Upper lobe of right lung (tissue), 1 donor: ENCODE data around the gene DROSHA. TPM values are rescaled to one million over a fixed set of nuclear protein-coding genes. Genes with fewer than 3 reads are reported as not detected.

Experiments
- ATAC-seq: fragments of 200-7000 bp; cut with Tn5 transposase; one replicate; pipeline ENCODE4 v1.9.1; 2020; ENCODE audit warnings: mild to moderate bottlenecking, moderate library complexity
- DNase-seq: peaks from one replicate; pipeline ENCODE4 v3.0.0-alpha.2; 2020
- H3K27ac ChIP-seq: fragments of 200-600 bp; one replicate; pipeline ENCODE4 v1.8.0; 2022
- H3K27me3 ChIP-seq: fragments of 200-600 bp; one replicate; pipeline ENCODE4 v1.8.0; 2022; ENCODE audit warnings: mild to moderate bottlenecking
- H3K36me3 ChIP-seq: fragments of 200-600 bp; one replicate; pipeline ENCODE4 v1.8.0; 2022
- H3K4me1 ChIP-seq: fragments of 200-600 bp; one replicate; pipeline ENCODE4 v1.8.0; 2022
- H3K4me3 ChIP-seq: fragments of 200-600 bp; one replicate; pipeline ENCODE4 v1.8.0; 2022; ENCODE audit warnings: mild to moderate bottlenecking
- H3K9me3 ChIP-seq: fragments of 200-600 bp; one replicate; pipeline ENCODE4 v1.8.0; 2022
- intact Hi-C: fragments of 100-400 bp; cut with DNase I; formaldehyde crosslinking; loops from one replicate; pipeline ENCODE4 v1.11.0; 2022
- total RNA-seq: library from RNA; stranded (reverse); fragmentation: NEBNext Ultra II Directional; extraction: Animal tissue kit (Norgen Biotek cat#: 25700); gene quantifications from one replicate; pipeline ENCODE4 v1.2.1, GENCODE V29; 2021
- TF ChIP-seq, protein P1 (sequence below): fragments of 200-600 bp; IDR thresholded peaks from one replicate; pipeline ENCODE4 v1.8.0; 2022; ENCODE audit warnings: antibody characterized with exemption
- donor health status: DM: no; HTN: yes; CAD: no; lungs with severe emphysema.

DROSHA gene
- total RNA-seq, 1 donor from 2014 or later: 50.9 TPM

DNA sequence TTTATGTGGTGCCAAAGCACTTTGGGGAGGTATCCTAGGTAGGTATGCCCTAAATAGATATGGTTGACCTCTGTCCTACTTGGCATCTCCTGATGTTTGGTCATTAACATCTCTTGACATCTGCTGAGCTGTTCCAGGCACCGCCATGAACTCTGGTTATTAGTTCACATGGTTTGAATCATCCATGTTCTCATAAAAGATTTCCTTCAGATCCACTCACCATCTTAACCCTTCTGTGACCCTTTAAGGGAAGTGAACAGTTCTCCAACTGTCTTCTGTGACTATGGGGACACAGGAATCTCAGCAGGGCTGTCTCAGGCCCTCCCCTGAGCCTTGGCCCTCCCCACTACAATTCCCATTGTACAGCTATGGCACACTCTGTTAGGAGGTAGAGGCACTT lies 170.7 kb downstream of the DROSHA start:
- Histone ChIP-seq H3K27ac (no peak overlapping the region), H3K4me1 (no peaks in the 10 kb centered on the region), H3K9me3 (no peaks in the 10 kb centered on the region), H3K27me3 (no peaks in the 10 kb centered on the region), H3K36me3 (no peaks in the 10 kb centered on the region), H3K4me3 (no peak overlapping the region)
- TF ChIP-seq, protein P1, sequence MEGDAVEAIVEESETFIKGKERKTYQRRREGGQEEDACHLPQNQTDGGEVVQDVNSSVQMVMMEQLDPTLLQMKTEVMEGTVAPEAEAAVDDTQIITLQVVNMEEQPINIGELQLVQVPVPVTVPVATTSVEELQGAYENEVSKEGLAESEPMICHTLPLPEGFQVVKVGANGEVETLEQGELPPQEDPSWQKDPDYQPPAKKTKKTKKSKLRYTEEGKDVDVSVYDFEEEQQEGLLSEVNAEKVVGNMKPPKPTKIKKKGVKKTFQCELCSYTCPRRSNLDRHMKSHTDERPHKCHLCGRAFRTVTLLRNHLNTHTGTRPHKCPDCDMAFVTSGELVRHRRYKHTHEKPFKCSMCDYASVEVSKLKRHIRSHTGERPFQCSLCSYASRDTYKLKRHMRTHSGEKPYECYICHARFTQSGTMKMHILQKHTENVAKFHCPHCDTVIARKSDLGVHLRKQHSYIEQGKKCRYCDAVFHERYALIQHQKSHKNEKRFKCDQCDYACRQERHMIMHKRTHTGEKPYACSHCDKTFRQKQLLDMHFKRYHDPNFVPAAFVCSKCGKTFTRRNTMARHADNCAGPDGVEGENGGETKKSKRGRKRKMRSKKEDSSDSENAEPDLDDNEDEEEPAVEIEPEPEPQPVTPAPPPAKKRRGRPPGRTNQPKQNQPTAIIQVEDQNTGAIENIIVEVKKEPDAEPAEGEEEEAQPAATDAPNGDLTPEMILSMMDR: no peak
- intact Hi-C loops: no loop called here
- no peak for DNase-seq
- no peak for ATAC-seq

DNA sequence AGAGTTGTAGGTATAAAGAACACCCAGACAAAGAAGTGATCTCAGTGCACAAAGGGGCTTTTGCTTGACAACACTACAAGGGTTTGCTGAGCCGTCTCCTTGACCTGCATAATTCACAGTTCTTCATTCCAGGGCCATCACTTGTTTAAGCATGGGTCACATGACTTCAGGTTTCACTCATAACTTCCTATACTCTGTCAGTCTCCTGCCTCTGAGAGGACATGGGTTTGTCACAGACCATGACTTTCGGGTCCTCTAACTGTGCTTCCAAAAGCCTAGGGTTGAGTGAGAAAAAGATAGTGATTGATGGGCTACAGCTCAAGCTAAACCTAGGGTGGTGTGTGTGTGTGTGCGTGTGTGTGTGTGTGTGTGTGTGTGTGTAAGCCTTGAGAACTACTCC lies 172.1 kb downstream of the DROSHA start:
- Histone ChIP-seq H3K27ac (no peak overlapping the region), H3K9me3 (no peaks in the 10 kb centered on the region), H3K27me3 (no peaks in the 10 kb centered on the region), H3K36me3 (no peaks in the 10 kb centered on the region), H3K4me3 (no peak overlapping the region), H3K4me1 (no peaks in the 10 kb centered on the region)
- no peak for DNase-seq
- TF ChIP-seq, protein P1: no peak
- intact Hi-C loops: no loop called here
- no peak for ATAC-seq

DNA sequence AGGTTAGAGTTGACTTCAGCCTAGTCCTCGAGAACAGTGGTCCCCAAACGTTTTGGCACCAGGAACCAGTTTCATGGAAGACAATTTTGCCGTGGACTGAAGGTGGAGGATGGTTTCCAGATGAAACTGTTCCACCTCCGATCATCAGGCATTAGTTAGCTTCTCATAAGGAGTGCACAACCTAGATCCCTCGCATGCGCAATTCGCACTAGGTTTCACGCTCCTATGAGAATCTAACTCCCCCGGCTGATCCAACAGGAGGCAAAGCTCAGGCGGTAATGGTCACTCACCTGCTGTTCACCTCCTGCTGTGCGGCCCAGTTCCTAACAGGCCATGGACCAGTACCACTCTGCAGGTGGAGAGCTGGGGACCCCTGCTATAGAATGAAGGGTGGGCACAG lies 174.9 kb downstream of the DROSHA start:
- H3K36me3 ChIP-seq: no peaks in the 10 kb centered on the region
- ATAC-seq: no peak
- H3K27me3 ChIP-seq: no peaks in the 10 kb centered on the region
- no peak overlapping the region for H3K27ac ChIP-seq
- no peak overlapping the region for H3K4me3 ChIP-seq
- TF ChIP-seq, protein P1: no peak
- no peaks in the 10 kb centered on the region for H3K9me3 ChIP-seq
- no peaks in the 10 kb centered on the region for H3K4me1 ChIP-seq
- no peak for DNase-seq
- intact Hi-C loops: no loop called here

DNA sequence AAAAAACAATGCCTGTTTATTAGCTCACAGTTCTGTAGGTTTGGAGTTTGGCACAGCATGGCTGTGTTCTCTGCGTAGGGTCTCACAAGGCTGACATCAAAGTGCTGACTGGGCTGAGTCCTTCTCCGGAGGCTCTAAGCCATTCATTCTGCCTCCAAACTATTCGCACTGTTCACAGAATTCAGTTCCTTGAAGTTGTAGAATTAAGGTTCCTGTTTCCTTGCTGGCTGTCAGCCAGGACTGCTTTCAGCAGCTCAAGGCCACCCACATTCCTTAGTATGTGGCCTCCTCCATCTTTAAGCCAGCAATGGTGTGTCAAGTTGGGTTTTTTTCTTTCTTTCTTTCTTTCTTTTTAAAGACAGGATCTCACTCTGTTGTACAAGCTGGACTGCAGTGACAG lies 176.6 kb downstream of the DROSHA start:
- no peak for DNase-seq
- intact Hi-C loops: no loop called here
- Histone ChIP-seq H3K4me3 (no peak overlapping the region), H3K36me3 (no peaks in the 10 kb centered on the region), H3K4me1 (no peaks in the 10 kb centered on the region), H3K27ac (no peak overlapping the region), H3K9me3 (no peaks in the 10 kb centered on the region), H3K27me3 (no peaks in the 10 kb centered on the region)
- TF ChIP-seq, protein P1: no peak
- no peak for ATAC-seq

Other genes starting within 250 kb of the DROSHA start
- gene C5orf22, start 208 bp upstream of the DROSHA start, total RNA-seq: 24.1 TPM
- gene PDZD2, start 107.0 kb upstream of the DROSHA start, total RNA-seq: 70.9 TPM